GM10266 (cell line): ENCODE results near the gene CUX1.

Experiments
- DNase-seq: peaks from one replicate; pipeline ENCODE4 v3.0.0; 2012; ENCODE audit errors: extremely low spot score
- TF ChIP-seq, protein P1 (sequence below): IDR thresholded peaks from 2 replicates; pipeline ENCODE4 v1.5.1; 2012; ENCODE audit warnings: mild to moderate bottlenecking, low read depth; ENCODE audit not compliant: control insufficient read depth, insufficient read depth; ENCODE audit errors: missing control alignments

CUX1 gene

DNA sequence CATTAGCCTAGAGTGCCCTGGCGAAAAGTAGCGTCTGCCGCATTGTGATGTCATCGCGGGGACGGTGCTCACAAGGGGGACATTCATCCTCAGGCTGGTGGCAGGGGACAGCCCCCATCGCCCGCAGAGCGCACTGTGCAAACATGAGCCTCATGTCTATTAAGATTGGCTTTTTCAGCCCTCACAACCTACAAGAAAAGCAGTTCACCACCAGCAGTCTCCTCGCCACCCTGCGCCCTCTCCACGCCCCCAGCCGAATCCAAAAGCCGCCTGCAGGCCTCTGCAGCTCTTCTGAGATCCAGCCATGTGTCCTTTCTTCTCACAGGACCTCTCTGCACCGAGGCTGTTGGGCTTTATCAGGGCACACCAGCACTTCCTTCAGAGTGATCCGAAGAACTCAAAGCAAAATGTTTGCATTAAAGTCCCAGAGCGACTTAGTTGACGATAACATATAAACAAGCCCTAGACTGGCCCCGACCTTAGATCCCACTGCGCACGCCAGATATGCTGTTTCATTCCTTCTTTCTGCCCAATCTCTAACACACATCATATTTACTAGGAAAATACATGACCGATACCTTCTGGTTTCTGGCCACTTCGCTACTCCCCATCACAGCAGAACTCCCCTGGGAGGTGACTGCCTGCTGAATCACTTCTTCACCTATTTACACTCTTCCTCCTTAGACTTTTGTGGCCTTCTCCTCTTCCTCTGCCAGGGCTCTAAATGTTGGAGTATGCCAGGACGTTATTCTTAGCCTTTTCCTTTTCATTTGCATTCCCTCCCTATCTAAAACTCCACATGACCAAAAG lies 263.2 kb downstream of the CUX1 start:
- TF ChIP-seq, protein P1, sequence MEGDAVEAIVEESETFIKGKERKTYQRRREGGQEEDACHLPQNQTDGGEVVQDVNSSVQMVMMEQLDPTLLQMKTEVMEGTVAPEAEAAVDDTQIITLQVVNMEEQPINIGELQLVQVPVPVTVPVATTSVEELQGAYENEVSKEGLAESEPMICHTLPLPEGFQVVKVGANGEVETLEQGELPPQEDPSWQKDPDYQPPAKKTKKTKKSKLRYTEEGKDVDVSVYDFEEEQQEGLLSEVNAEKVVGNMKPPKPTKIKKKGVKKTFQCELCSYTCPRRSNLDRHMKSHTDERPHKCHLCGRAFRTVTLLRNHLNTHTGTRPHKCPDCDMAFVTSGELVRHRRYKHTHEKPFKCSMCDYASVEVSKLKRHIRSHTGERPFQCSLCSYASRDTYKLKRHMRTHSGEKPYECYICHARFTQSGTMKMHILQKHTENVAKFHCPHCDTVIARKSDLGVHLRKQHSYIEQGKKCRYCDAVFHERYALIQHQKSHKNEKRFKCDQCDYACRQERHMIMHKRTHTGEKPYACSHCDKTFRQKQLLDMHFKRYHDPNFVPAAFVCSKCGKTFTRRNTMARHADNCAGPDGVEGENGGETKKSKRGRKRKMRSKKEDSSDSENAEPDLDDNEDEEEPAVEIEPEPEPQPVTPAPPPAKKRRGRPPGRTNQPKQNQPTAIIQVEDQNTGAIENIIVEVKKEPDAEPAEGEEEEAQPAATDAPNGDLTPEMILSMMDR = no peak
- DNase-seq = no peak

DNA sequence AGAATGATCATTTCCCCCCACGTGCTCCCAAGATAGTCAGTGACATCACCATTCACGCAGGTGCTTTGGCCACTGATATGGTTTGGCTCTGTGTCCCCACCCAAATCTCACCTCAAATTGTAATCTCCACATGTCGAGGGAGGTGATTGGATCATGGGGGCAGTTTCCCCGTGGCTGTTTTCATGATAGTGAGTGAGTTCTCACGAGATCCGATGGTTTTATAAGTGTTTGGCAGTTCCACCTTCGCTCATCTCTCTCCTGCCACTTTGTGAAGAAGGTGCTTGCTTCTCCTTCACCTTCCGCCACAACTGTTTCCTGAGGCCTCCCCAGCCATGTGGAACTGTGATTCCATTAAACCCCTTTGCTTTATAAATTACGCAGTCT lies 263.8 kb downstream of the CUX1 start:
- DNase-seq = no peak

DNA sequence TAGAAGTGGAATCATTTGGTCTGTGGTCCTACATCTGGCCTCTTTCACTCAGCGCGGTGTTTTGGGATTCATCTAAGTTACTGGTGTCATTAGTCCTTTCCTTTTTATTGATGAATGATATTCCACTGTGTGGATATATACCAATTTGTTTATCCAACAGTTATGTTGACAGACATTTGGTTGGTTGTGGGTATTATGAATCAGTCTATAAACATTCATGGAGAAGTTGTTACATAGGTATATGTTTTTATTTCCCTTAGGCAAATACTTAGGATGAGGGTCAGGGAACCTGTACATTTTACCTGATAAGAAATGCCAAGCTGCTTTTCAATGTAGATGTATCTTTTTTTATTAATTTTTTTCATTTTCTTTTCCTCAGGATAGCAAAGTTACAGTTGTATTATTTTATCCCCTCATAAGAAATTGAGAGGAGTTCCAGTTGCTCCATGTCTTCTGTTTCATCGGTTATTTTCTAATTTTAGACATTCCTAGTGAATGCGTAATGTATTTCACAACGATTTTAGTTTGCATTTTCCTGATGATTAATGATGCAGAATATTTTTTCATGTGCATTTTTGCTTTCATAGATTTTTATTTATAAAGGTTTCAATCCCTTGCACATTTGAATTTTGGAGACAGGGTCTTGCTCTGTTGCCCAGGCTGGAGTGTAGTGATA lies 265.4 kb downstream of the CUX1 start:
- no peak for DNase-seq
- TF ChIP-seq, protein P1 = no peak

More for the DNA sequence above, 263.8 kb downstream of the CUX1 start:
- TF ChIP-seq, protein P1 = no peak

GRCh38 chr7:102085218-102085772 lies 267.9 kb downstream of the CUX1 start:
- no peak for DNase-seq

DNA sequence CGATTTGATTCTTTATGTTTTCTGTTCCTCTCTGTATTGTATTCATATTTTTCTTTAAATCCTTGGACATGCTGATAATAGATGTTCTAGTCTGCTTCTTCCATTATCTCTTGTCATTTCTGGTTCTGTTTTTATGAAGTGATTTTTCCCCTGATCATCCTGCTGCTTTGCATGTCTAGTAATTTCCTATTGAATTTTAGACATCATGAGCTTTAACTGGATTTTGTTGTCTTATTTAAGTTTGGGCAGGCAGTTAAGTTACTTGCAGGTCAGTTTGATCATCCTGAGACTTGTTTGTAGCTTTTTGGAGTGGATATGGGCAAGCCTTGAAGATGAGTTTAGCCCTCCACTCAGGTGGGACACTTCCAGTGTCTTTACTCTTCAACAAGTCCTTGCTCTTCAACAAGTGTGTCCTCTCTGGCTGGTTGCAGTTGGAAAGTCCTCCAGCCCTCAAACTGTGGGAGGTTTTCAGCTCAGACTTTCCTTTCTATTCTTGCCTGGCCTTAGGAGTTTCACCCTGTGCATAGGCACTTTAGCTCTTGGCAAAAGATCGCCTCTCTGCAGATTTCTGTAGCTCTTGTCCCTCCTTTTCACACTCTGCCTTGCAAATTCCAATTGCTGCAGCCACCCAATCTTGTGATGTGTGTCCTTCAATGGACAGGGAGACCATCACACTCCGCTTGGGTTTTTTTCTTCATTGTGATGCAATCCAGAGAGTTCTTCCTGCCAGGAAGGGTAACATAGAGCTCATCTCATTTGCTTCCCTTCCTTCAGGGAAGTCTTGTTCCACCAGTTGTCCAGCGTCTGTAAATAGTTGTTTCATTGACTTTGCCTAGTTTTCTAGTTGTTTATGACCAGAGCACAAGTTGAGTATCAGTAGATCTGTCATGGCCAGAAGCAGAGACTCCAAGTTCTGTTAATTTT lies 272.0 kb downstream of the CUX1 start:
- TF ChIP-seq, protein P1 = no peak
- DNase-seq = no peak

More at GRCh38 chr7:102085218-102085772, 267.9 kb downstream of the CUX1 start:
- TF ChIP-seq, protein P1 = no peak

DNA sequence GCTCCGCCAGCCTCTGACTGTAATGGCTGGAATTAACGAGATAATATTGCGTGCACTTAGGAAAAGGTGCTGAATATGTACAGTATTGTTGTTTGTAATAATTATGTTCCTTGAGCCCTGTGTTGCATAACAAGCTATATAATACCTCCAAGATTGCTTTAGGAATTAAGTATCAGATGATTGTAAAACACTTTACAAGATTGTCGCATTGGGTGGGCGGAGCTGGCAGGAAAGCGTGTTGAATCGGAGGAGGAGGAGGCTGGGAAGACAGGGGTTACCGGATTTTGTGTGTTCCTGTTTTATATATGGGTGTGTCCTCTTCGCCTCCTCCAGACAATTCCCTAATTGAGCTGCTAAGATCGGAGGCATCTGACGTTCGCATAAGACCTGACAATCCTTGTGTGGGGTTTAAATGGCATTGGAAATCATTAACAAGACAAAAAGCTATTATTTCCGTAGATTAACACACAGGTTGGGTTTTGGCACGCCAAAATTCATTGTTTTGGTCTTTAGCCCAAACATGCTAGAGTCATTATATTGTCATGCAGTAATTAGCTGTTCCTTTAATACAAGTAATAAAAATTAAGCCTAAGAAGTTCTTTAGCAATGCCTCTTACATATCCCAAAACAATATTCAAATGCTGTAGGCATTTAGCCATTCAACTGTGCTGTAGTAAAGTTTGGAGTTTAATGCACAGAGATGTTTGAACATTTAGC lies 276.3 kb downstream of the CUX1 start:
- TF ChIP-seq, protein P1 = no peak
- no peak for DNase-seq
